HEK293T (cell line): ENCODE results near the gene NT5M.

ENCODE experiments used
- BHLHE40 ChIP-seq: fragments of 450-650 bp; IDR thresholded peaks from 2 replicates; pipeline ENCODE4 v1.6.1; 2016; ENCODE audit warnings: mild to moderate bottlenecking, moderate library complexity, borderline replicate concordance
- FOXA1 ChIP-seq: fragments of 450-650 bp; IDR thresholded peaks from 2 replicates; pipeline ENCODE4 v1.6.1; 2016; ENCODE audit warnings: mild to moderate bottlenecking
- FOXK2 ChIP-seq: fragments of 450-650 bp; IDR thresholded peaks from 2 replicates; pipeline ENCODE4 v1.6.1; 2016; ENCODE audit warnings: mild to moderate bottlenecking
- HDGF ChIP-seq: fragments of 450-650 bp; IDR thresholded peaks from 2 replicates; pipeline ENCODE4 v1.6.1; 2017; ENCODE audit warnings: antibody characterized with exemption, borderline replicate concordance
- SP1 ChIP-seq: fragments of 450-650 bp; IDR thresholded peaks from 2 replicates; pipeline ENCODE4 v1.6.1; 2017

DNA sequence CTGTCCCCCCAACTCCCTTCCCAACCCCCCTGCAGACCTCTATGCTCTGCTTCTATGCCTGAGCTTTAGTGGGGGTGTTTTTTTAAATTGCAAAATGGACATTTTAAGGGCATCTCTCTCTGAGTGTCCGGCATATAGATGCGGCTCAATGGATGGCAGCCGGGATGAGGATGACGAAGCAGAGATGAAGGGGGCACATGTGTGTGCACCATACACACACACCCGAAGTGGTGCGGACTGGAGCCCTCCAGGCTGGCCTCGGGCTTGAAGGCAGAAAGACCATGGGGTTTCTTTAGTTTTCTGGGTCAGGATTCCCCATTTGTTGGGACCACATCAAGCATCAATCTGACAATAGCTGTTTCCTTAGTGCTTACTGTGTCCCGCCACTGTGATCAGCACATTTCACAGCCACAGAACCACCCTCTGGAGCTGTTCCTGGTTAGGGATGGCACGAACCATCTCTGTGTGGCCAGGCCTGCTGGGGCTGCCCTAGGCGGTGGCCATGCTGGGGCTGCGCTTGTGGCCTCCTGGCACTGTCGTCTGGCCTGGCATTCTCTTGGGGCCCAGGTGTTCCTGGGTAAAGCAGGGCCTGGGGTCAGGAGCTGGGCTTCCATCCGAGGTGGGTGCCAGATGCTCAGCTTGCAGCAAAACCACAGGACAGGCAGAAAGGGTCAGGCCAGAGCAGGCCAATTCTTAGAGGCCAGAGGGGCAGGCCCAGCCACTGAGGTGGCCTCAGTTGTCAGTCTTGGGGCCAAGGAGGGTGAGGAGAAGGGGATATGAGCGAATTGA, 49.9 kb downstream of the NT5M start:
- no peak for TF ChIP-seq BHLHE40
- TF ChIP-seq FOXA1: no peak
- TF ChIP-seq HDGF: no peak
- TF ChIP-seq FOXK2: no peak
- no peak for TF ChIP-seq SP1
